Activated naive CD8-positive, alpha-beta T cell treated with anti-CD3 and anti-CD28 coated beads for 36 hours (primary cell): Measurements from ENCODE around the gene TNRC6B. TPM values are rescaled to one million over a fixed set of nuclear protein-coding genes. Genes with fewer than 3 reads are reported as not detected.

ENCODE experiments used
- DNase-seq: peaks from one replicate; pipeline ENCODE4 v3.0.0; 2021
- H3K27ac Mint-ChIP-seq: one replicate; pipeline ENCODE4 v1.8.0; 2022; ENCODE audit warnings: mild to moderate bottlenecking, moderate library complexity, mixed read lengths
- H3K27me3 Mint-ChIP-seq: one replicate; pipeline ENCODE4 v1.8.0; 2022; ENCODE audit warnings: mild to moderate bottlenecking, mixed read lengths
- H3K36me3 Mint-ChIP-seq: one replicate; pipeline ENCODE4 v1.8.0; 2021; ENCODE audit warnings: mild to moderate bottlenecking, mixed read lengths
- H3K4me1 Mint-ChIP-seq: one replicate; pipeline ENCODE4 v1.8.0; 2021; ENCODE audit warnings: mixed read lengths
- H3K4me3 Mint-ChIP-seq: one replicate; pipeline ENCODE4 v1.8.0; 2022; ENCODE audit warnings: mild to moderate bottlenecking, moderate library complexity, mixed read lengths
- H3K9me3 Mint-ChIP-seq: one replicate; pipeline ENCODE4 v1.8.0; 2022; ENCODE audit warnings: mixed read lengths
- total RNA-seq, 2 experiments: library from RNA; stranded (reverse); gene quantifications; one replicate each; pipeline ENCODE4 v1.2.3, GENCODE V29; 2021

The TNRC6B gene
- total RNA-seq, 2 experiments from 2014 or later = 35.9 to 37.5 TPM

DNA sequence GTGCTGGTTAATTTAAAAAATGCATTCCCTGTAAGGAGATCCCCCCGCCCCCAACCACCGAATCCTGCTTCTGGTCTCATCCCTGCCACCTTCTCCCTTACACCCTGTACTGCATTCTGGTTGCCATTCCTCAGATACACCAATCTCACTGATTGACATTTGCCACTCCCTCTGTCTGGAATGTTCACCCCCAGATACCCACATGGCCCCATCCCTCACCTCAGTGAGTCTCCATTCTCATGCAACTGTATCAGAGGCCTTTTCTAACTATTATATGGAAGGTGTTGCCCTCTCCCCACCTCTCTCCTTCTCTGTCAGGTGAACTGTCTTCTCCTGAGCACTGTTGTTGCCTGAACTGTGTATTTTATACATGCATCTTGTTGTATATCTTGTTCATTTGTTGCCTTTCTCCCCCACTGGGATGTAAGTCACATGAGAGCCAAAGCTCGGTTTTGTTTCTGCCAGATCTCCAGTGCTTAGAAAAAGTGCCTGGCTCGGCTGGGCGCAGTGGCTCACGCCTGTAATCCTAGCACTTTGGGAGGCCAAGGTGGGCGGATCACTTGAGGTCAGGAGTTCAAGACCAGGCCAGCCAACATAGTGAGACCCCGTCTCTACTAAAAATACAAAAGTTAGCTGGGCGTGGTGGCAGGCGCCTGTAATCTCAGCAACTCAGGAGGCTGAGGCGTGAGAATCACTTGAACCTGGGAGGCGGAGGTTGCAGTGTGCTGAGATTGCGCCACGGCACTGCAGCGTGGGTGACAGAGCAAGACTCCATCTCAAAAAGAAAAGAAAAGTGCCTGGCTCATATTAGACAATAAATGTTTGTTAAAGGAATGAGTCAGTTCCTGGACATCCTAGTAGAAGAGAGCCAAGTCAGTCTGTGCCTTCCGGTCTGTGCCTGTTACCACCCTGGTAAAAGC is 61.0 kb downstream of the TNRC6B start:
- Mint-ChIP-seq H3K36me3 (peaks cover 26% of the 10 kb centered on the region), H3K27ac (peak overlapping the region; percentile 69), H3K4me1 (peaks cover 71% of the 10 kb centered on the region), H3K4me3 (no peak overlapping the region), H3K9me3 (no peaks in the 10 kb centered on the region), H3K27me3 (no peaks in the 10 kb centered on the region)
- no peak for DNase-seq

DNA sequence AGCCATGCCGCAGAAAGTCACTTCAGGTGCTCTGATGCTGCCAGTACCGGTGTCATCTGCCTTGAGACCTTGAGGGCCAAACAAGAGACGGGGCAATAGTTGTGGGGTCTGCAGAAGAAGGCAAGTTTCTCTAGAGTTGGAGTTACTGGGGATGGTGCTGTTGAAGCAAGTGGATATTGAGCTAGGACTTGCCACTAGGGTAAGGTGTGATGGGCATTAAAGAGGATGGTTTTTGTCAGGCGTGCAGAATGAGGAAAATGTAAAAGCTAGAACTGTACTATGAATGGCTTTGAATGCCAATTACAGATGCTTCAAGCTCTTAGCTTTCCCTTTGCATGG is 61.6 kb downstream of the TNRC6B start:
- Mint-ChIP-seq H3K27ac (no peak overlapping the region), H3K4me1 (peaks cover 76% of the 10 kb centered on the region), H3K27me3 (no peaks in the 10 kb centered on the region), H3K36me3 (peaks cover 30% of the 10 kb centered on the region), H3K4me3 (no peak overlapping the region), H3K9me3 (no peaks in the 10 kb centered on the region)
- no peak for DNase-seq

DNA sequence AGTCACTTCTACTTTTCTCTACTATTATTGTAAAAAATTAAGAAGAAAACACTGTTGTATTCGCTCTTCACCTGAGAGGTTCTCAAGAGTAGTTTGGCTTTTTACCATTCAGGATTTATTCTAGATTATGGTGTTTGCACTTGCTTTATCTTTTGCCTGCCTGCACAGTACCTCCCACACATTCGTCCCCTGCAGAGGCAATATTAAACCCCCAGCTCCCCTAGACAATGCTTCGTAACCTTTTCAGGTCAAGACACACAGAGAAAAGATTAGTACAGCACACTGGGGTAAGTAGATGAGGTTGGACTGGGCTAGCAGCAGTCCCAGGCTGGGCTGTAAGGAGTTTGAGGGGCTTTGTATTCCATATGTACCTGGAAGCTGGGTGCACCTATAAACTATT is 62.4 kb downstream of the TNRC6B start:
- DNase-seq = no peak
- Mint-ChIP-seq H3K27me3 (no peaks in the 10 kb centered on the region), H3K27ac (no peak overlapping the region), H3K4me1 (peaks cover 80% of the 10 kb centered on the region), H3K9me3 (no peaks in the 10 kb centered on the region), H3K36me3 (peaks cover 32% of the 10 kb centered on the region), H3K4me3 (no peak overlapping the region)

DNA sequence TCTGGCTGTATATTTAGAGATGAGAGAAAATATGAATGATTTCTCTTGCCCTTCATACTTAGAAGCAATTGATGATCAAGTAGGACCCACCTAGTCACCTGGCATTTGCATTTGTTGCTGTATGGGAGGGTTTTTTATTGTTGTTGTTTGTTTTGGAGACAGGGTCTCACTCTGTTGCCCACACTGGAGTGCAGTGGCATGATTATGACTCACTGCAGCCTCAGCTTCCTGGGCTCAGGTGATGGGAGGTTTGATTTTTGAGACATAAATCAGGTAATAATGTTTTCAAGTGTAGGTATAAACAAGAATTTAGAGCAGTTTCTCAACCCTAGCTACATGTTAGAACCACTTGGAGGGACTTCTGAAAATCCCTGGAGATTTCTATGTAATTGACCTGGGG is 63.0 kb downstream of the TNRC6B start:
- peaks cover 81% of the 10 kb centered on the region for H3K4me1 Mint-ChIP-seq
- no peak for DNase-seq
- H3K36me3 Mint-ChIP-seq = peaks cover 32% of the 10 kb centered on the region
- peak overlapping the region; percentile 81 for H3K27ac Mint-ChIP-seq
- H3K9me3 Mint-ChIP-seq = no peaks in the 10 kb centered on the region
- peak overlapping the region; percentile 11 for H3K4me3 Mint-ChIP-seq
- no peaks in the 10 kb centered on the region for H3K27me3 Mint-ChIP-seq

DNA sequence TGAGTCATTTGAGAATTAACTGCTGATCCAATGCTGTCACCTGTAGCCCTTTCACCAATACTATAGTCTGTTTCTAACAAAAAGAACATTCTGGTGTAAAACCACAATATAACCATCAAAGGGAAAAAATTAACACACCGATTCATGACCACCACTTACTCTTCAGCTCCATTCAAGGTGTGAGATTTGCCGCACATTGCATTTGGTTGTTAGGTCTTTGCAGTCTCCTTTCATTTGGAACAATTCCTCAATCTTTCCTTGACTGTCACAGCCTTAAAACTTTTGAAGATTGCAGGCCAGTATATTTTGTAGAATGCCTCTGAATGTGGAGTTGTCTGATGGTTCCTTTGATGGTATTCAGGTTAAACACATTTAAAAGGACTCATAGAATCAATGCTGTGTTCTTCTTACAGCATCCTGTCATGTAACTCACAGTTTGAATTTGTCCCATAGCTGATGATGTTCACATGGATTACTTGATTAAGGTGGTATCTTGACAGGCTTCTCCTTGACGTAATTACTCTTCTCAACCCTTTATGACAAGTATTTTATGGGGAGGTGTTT is 63.6 kb downstream of the TNRC6B start:
- Mint-ChIP-seq H3K36me3 (peaks cover 28% of the 10 kb centered on the region), H3K9me3 (no peaks in the 10 kb centered on the region), H3K4me3 (peak overlapping the region; percentile 11), H3K27ac (peak overlapping the region; percentile 81), H3K27me3 (no peaks in the 10 kb centered on the region), H3K4me1 (peaks cover 81% of the 10 kb centered on the region)
- DNase-seq = peak; percentile 29

DNA sequence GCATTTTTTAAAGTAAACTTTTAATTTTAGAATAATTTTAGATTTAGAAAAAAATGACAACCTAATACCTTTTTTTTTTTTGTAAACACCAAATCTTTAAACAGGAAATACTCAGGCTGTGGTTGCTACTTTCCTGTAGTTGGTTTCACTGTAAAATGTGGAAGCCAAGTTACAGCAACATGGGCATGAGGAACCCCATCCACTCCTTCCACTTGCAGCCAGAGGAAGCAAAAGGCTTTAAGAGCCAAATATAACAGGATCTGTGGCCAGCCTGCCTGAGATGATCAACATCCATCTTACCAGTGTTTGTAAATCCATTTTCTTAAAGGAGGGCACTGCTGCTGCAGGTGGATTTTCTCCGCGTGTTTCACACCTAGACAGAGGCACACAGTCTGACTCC is 66.2 kb downstream of the TNRC6B start:
- Mint-ChIP-seq H3K9me3 (no peaks in the 10 kb centered on the region), H3K4me3 (no peak overlapping the region), H3K36me3 (peaks cover 29% of the 10 kb centered on the region), H3K27ac (peak overlapping the region; percentile 29), H3K27me3 (no peaks in the 10 kb centered on the region), H3K4me1 (peaks cover 76% of the 10 kb centered on the region)
- DNase-seq = no peak

DNA sequence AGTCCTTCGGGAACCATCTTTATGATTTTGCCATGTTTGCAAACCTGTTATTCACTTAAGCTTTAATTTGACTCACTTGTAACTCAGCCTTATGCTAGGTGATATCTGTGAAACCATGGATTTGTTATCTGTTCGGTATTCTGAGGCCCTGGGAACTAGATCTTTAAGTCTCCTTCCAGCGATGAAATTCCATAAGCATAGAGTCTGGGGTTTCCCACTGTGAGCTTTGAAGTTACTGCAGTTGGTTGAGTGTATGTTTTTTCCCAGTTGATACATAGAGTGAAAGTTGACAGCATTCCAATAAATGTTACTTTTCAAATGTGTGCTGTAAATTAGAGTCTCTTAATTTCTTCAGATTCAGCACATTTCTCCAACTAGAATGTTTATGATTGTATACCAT is 66.9 kb downstream of the TNRC6B start:
- Mint-ChIP-seq H3K27ac (no peak overlapping the region), H3K9me3 (no peaks in the 10 kb centered on the region), H3K4me1 (peaks cover 76% of the 10 kb centered on the region), H3K36me3 (peaks cover 29% of the 10 kb centered on the region), H3K27me3 (no peaks in the 10 kb centered on the region), H3K4me3 (no peak overlapping the region)
- DNase-seq = no peak

DNA sequence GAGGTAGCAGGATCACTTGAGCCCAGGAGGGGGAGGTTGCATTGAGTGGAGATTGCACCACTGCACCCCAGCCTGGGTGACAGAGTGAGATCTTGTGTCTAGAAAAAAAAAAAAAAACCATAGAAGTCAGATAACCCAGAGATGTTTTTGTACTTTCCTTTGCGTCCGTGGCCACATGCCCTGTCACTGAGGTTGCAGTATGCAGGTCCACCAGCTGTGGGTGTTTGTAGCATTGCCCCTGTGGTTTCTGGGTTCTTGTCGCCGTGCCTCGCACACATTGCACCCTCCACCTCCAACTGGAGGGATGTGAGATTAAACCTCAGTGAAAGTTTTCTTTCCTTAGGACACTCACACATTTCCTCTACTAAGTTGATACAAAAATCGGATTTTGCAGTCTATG is 70.3 kb downstream of the TNRC6B start:
- Mint-ChIP-seq H3K27me3 (no peaks in the 10 kb centered on the region), H3K4me3 (peak overlapping the region; percentile 29), H3K27ac (peak overlapping the region; percentile 80), H3K4me1 (peaks cover 67% of the 10 kb centered on the region), H3K36me3 (peaks cover 31% of the 10 kb centered on the region), H3K9me3 (no peaks in the 10 kb centered on the region)
- DNase-seq = peak; percentile 58

DNA sequence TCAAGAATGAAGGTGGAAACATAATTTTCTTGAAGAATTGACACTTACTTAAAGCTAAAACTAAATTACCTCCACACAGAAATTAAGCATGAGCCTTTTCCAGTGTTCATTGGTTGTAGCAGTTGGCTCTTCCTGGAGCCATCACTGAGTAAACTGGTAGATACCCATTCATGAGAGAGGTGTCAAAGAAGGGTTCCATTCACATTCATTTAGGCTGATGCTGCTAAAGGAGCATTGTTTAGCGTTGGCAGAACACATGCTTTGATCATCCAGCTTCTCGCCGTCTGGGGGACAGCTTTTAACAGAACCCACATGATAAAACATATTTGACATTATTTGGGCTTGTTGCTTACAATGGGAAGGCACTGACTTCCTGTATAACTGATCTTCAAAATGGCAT is 71.6 kb downstream of the TNRC6B start:
- Mint-ChIP-seq H3K9me3 (no peaks in the 10 kb centered on the region), H3K36me3 (peaks cover 36% of the 10 kb centered on the region), H3K27ac (peak overlapping the region; percentile 45), H3K4me3 (no peak overlapping the region), H3K27me3 (no peaks in the 10 kb centered on the region), H3K4me1 (peaks cover 65% of the 10 kb centered on the region)
- no peak for DNase-seq

DNA sequence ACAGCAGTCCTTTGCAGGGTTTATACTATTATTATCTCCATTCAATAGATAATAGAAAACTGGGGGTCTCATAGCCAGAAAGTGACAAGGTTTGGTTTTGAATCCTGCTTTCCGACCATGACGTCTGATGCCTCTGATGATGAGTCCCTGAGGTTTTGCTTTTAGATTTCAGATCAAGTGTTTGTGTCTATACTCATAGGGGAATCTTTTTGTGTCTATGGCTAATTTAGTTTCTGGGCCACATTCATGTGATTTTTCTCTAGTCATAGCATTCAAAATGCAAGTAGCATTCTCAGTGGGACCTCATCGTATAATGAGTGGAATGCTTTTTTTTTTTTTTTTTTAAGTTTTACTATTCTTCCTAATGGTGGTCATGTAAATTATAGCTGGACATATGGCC is 72.9 kb downstream of the TNRC6B start:
- no peaks in the 10 kb centered on the region for H3K9me3 Mint-ChIP-seq
- no peaks in the 10 kb centered on the region for H3K27me3 Mint-ChIP-seq
- no peak for DNase-seq
- H3K4me1 Mint-ChIP-seq = peaks cover 59% of the 10 kb centered on the region
- peak overlapping the region; percentile 44 for H3K27ac Mint-ChIP-seq
- peaks cover 36% of the 10 kb centered on the region for H3K36me3 Mint-ChIP-seq
- H3K4me3 Mint-ChIP-seq = no peak overlapping the region

DNA sequence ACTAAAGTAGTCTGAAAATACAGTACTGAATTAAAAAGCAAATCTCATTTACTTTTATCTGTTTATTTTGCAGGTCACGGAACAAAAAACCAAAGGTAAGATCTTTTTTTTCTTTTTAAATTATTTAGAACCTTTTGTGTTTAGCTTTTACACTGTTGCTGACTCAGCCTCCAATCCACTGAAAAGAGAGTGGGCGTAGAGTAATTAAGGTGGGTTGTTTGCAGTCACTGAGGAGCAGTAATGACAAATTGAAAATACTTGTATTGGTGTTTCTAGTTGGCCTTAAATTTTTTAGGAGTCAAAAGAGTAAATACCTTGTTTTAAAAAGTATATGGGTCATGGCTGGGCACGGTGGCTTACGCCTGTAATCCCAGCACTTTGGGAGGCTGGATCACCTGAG is 73.4 kb downstream of the TNRC6B start:
- Mint-ChIP-seq H3K36me3 (peaks cover 41% of the 10 kb centered on the region), H3K4me3 (no peak overlapping the region), H3K27ac (peak overlapping the region; percentile 44), H3K27me3 (no peaks in the 10 kb centered on the region), H3K9me3 (no peaks in the 10 kb centered on the region), H3K4me1 (peaks cover 59% of the 10 kb centered on the region)
- no peak for DNase-seq

DNA sequence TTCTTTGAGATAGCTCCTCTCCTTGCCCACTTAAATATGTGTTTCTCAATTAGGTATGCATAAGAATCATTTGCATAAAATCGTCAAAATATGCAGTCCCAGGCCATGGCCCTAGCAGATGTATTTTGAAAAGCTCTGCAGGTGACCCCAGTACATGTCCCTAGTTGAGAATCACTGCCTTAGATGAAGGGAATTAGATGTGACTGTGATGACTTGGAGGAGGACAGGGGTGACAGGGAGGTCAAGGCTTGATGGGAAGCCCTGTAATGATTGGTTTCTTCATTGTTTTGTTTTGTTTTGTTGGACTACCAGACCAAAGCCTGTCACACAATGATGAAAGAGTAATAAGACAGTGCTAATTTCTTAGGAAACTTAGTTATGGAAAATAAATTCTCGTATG is 74.4 kb downstream of the TNRC6B start:
- Mint-ChIP-seq H3K4me3 (no peak overlapping the region), H3K36me3 (peaks cover 40% of the 10 kb centered on the region), H3K27ac (peak overlapping the region; percentile 39), H3K27me3 (no peaks in the 10 kb centered on the region), H3K4me1 (peaks cover 60% of the 10 kb centered on the region), H3K9me3 (no peaks in the 10 kb centered on the region)
- DNase-seq = no peak

DNA sequence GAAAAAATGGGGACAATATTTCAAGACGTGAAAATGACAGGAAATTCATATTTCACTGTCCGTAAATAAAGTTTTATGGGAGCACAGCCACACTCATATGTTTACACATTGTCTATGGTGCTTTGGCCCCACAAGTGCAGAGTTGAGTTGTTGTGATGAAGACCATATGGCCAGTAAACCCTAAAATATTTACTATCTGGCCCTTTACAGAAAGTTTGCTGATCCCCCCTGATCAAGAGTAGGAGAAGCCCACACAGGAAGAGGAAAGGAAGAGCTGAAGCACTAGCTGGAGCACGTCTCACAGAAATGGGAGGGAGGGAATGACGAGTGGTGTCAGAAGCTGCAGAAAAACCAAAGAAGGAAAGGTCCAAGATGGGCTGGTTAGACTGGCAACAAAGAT is 78.8 kb downstream of the TNRC6B start:
- DNase-seq = no peak
- H3K4me1 Mint-ChIP-seq = peaks cover 40% of the 10 kb centered on the region
- H3K36me3 Mint-ChIP-seq = peaks cover 41% of the 10 kb centered on the region
- H3K9me3 Mint-ChIP-seq = no peaks in the 10 kb centered on the region
- H3K4me3 Mint-ChIP-seq = no peak overlapping the region
- H3K27ac Mint-ChIP-seq = no peak overlapping the region
- no peaks in the 10 kb centered on the region for H3K27me3 Mint-ChIP-seq

DNA sequence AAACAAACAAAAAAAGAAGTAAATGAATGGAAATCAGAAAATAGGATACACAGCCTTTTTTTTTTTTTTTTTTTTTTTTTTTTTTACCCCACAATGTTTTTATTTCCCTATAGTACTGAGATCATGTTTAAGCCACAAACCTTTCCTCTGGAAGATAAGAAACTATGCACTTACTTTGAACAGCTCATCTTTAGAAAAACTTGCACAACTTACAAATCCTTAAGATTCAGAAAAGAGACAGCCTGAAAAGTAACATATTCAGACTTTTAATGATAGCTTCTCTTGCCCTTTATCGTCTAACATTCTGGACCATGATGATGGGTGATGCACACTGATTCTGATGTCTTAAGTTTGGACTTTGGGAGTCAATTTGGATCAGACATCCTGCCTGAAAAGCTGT is 80.3 kb downstream of the TNRC6B start:
- no peaks in the 10 kb centered on the region for H3K9me3 Mint-ChIP-seq
- H3K27me3 Mint-ChIP-seq = no peaks in the 10 kb centered on the region
- peaks cover 41% of the 10 kb centered on the region for H3K36me3 Mint-ChIP-seq
- peaks cover 34% of the 10 kb centered on the region for H3K4me1 Mint-ChIP-seq
- no peak for DNase-seq
- peak overlapping the region; percentile 66 for H3K27ac Mint-ChIP-seq
- H3K4me3 Mint-ChIP-seq = no peak overlapping the region

DNA sequence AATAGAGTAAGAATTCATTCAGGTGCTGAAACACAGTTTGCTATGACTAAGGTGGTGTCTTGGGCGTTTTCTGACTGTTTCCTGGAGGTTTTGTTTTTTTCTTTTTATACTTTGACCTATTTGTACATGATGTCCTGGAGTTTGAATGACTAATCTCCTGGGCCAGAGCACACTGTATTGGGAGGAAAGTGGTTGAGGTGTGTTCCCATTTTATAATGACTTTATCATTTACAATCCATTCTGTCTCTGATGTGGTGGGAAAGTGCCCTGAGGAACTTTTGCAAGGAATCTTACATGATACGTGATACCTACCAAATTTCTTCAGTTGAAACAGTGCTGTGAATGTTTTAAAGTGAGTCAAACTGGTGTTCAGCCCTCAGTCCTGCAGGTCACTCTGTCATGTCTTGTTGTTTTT is 80.8 kb downstream of the TNRC6B start:
- Mint-ChIP-seq H3K4me3 (no peak overlapping the region), H3K27me3 (no peaks in the 10 kb centered on the region), H3K4me1 (peaks cover 34% of the 10 kb centered on the region), H3K27ac (peak overlapping the region; percentile 66), H3K36me3 (peaks cover 41% of the 10 kb centered on the region), H3K9me3 (no peaks in the 10 kb centered on the region)
- no peak for DNase-seq

DNA sequence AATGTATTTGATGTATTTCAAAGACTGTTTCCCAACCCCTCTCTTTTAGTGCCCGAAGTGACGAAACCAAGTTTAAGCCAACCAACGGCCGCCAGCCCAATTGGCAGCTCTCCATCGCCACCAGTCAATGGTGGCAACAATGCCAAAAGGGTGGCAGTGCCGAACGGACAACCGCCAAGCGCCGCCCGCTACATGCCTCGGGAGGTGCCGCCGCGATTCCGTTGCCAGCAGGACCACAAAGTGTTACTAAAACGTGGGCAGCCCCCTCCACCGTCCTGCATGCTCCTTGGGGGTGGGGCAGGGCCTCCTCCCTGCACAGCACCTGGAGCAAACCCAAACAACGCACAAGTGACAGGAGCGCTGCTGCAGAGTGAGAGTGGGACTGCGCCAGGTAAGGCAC is 84.1 kb downstream of the TNRC6B start:
- Mint-ChIP-seq H3K4me3 (no peak overlapping the region), H3K27me3 (no peaks in the 10 kb centered on the region), H3K9me3 (no peaks in the 10 kb centered on the region), H3K36me3 (peaks cover 54% of the 10 kb centered on the region), H3K4me1 (peaks cover 42% of the 10 kb centered on the region), H3K27ac (peak overlapping the region; percentile 52)
- no peak for DNase-seq
